ENCODE measurements around the gene PDZD7.
"Not testable (repeated sequence)": the region's sequence is repeated elsewhere in the genome, so short reads cannot be mapped to it uniquely, and the experiment has no call there.

Gene PDZD7

DNA sequence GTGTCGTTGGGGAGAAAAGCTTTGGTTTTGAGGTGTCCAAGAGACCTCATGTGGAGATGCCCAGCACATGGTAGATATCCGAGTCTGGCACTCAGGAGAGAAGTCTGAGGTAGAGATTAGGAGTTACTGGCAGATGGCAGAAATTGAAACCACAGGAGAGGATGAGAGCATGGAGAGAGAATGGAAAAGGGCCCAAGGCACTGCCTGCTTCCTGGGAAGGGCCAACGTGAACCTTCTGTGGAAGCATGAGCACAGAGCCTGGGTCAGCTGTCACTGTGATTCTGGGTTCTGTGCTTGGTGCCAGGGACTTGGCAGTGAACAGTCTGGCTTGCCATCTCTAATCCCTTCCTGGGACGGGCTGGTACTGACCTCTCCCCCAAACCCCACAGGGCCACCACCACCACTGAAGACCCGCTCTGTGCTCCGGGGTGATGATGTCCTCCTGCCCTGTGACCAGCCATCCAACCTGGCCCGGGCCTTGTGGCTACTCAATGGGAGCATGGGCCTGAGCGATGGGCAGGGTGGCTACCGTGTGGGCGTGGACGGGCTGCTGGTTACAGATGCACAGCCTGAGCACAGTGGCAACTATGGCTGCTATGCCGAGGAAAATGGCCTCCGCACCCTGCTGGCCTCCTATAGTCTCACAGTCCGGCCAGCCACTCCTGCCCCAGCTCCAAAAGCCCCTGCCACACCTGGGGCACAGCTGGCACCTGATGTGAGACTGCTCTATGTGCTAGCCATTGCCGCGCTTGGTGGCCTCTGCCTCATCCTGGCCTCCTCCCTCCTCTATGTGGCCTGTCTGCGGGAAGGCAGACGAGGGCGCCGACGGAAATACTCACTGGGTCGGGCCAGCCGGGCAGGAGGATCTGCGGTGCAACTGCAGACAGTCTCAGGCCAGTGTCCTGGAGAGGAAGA, 47.8 kb downstream of the PDZD7 start:
- no peak for FAIRE-seq

- FAIRE-seq = no peak
Observed at GRCh38 chr10:100981178-100981772, 49.7 kb downstream of the PDZD7 start.

- no peak for FAIRE-seq
Observed at GRCh38 chr10:100980711-100981110, 50.2 kb downstream of the PDZD7 start.

GRCh38 chr10:100980311-100980710, 50.6 kb downstream of the PDZD7 start:
- FAIRE-seq = no peak

DNA sequence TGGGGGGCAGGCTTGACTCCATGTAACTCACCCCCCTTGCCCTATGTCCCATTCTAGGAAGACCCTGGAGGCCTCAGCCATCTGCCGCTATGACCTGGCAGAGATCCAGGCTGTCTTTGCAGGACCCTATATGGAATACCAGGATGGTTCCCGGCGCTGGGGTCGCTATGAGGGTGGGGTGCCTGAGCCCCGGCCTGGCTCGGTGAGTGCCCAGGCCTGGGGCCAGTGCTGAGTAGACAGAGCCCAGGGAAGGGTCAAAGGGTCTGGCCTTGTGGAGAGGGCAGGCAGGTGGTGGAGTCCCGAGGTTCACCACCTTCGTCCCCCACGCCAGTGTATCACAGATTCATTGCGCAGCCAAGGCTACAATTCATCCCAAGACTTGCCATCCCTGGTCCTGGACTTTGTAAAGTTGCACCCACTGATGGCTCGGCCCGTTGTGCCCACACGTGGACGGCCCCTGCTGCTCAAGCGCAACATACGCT, 51.1 kb downstream of the PDZD7 start:
- FAIRE-seq = no peak

- no peak for FAIRE-seq
Observed at GRCh38 chr10:100978901-100979195, 52.1 kb downstream of the PDZD7 start.

- no peak for FAIRE-seq
Observed at GRCh38 chr10:100978121-100978900, 52.6 kb downstream of the PDZD7 start.

DNA sequence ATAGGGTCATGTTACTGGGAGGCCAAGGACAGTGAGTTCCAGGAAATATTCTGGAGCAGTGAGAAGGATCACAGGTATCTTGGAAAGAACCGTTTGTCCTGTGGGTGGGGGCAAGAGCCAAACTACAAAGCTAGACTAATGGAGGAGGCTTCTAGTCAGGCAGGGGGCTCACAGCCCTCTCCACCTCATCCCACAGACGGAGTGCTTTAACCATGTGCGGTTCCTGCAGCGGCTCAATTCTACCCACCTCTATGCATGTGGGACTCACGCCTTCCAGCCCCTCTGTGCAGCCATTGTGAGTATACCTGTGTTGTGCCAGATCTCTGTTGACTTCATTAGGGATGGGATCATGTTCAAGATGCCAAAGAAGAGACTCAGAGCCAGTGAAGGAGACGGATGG, 53.5 kb downstream of the PDZD7 start:
- no peak for FAIRE-seq

- no peak for FAIRE-seq
Observed at GRCh38 chr10:100976906-100977305, 54.0 kb downstream of the PDZD7 start.

DNA sequence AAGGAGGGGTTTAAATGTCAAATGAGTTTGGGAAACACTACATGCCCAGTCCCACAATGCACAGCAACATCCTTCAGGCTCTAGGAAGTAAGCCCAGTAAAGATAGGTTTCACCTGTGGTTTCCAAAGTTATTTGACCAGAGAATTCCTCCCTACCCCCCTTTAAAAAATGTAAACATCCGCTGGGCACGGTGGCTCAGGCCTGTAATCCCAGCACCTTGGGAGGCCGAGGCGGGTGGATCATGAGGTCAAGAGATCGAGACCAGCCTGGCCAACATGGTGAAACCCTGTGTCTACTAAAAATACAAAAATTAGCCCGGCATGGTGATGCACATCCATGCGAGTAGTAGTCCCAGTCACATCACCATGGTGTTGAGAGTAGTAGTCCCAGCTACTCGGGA, 55.5 kb downstream of the PDZD7 start:
- FAIRE-seq = not testable (repeated sequence)

DNA sequence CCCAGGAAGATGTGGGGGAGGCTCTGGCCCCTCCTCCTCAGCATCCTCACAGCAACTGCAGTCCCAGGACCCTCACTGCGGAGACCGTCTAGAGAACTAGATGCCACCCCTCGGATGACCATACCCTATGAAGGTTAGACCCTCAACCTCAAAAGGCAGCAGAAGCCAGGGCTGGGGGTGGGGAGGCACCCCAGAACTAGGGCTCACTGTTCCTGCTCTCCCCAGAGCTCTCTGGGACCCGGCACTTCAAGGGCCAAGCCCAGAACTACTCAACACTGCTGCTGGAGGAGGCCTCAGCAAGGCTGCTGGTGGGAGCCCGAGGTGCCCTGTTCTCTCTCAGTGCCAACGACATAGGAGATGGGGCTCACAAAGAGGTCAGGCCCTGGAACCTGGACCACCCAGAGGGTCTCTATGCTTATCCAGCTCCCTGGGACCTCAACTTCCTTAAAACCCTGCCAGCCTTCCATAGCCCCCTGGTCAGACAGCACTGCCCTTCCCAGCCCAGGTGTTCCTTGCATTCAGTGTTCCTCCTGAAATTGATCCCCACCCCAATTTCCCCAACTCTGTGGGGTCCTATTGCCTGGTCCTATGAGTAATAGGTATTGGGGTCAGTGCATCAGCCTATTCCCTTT, 57.9 kb downstream of the PDZD7 start:
- no peak for FAIRE-seq

GRCh38 chr10:100972115-100972903, 58.6 kb downstream of the PDZD7 start:
- FAIRE-seq = no peak

DNA sequence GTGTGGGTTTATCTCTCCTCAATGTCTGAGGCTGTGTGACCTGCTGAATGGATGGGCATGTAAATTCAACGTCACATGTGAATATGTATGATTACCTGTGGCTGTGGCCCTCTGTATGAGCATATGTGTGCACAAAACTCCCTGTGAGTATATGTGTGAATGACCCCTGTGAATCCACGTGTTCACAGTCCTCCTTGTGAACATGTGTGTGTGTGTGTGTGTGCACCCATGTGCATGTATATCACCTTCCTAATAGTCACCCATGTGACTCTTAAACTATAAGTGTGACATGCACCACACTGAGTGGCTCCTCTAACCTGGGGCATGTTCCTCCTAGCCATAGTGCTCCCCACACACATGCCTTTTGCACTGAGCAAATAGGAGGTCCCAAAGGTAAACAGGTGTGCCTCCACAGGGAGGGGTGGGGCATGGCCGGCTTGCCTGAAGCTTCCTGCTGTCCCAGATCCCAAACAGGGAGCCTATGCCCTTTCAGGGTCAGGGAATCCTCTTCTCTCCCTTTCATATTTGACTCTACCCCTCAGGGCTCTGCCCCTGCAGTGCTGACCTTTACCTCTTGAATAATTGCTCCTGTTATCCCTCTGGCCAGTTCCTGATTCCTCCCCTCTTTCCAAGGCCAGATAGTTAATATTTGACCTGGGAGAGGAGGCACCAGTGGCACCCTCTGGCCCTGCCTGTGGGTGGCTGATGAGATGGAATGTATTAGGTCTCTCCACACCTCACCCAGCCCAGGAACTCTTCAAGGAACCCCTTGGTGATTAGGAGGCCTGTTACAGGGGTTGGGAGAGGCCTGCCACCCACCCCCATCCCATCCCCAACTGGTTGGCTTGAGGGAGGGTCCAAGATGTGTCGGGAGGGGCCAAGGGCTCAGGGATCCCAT, 59.8 kb downstream of the PDZD7 start:
- FAIRE-seq = no peak

GRCh38 chr10:100970076-100970913, 60.6 kb downstream of the PDZD7 start:
- no peak for FAIRE-seq

DNA sequence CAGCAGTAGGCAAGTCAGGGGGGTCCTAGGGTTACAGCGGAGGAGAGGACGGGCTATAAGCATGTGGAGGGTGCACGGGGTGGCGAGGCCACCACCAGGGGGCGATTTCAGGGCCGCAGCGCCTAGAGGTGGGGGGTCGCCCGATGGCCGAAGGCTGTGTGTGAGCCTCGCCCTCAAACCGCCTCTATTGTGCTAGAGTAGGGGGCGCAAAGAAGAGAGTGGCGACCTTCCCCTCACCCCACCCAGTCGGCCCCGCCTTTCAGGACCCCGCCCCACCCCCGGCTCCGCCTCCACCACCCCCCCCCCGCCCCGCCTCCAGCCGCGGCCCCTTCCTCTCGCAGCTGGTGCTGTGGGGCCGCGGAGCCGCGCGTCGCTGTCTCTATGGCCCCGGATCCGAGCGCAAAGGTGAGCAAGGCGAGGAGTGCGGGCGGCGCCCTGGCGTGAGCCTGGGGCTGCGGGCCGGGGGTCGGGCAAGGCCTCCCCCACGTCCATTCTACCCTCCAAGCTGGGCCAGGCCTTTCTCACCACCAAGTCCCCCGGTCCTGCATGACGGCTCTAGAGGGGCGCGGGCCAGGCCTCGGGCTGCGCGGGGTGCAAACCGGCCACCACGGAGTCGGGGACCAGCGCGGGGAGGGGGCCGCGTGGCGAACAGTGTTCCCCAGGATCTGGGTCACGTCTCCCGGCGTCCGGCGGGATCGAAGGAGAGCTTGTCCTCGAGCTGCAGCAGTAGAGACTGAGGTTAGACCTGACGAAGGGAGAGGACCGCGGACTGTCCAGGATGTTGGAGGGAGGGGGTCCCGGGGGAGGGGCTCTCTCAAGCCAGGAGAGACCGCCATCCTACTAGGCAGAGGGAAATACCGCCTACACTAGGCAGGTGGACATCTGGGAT, 61.5 kb downstream of the PDZD7 start, which contains the start of gene SEMA4G:
Gene SEMA4G, plus strand, starts transcription at position 318 of the 889 bp plus-strand sequence. CDS start 3,409 bp downstream, outside the sequence.
- no peak for FAIRE-seq

- FAIRE-seq = no peak
Observed at GRCh38 chr10:100968863-100969186, 62.1 kb downstream of the PDZD7 start.

DNA sequence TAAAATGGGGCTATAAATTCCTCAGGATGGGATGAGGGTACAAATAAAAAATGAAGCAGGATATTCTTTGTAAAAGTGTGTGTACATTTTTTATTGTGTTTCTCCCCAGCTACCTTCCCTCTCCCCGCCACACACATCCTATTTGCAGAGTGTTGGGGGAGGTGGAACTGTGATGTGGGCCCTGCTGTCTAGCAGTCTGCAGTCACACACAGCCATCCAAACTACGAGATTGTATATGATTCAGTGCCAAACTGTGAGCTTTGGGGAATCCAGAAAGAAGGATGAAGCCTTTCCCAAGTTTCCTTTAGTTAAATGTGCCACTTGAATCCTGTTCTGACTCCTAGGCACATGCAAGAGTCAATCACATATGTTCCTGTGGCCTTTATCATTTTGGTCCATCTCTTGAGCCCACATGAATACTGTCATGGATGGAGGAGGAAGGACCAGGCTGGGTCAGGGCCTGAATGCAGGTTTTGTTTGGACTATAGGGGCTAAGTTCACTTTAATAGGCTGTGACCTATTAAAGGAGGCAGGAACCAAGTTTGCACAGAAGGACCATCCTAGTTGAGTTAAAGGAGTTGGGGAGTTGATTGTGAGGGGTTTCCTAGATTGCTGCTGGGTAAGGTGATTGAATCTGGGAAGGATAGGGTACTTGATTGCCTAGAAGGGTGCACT, 62.7 kb downstream of the PDZD7 start:
- FAIRE-seq = no peak

DNA sequence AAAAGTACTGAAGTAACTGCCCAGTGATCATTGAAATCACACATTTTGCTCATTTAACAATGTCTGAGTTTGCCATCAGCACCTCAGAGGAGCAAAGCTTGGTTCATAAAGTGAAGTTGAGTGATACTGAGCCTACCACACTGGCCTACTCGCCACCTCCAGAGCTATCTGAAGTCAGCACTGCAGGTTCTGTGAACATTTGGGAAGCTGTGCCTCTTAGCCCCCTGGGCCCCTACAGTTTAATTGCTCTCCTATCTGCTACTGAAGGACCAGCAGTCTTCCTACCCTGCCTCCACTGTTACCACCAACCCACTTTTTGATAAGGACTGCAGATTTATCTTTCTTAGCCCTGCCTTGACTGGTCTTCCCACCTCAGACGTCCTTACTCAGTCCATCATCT, 63.6 kb downstream of the PDZD7 start:
- FAIRE-seq = no peak

- FAIRE-seq = no peak
Observed at GRCh38 chr10:100966887-100967286, 64.0 kb downstream of the PDZD7 start.
